GM23248 (cell line): Measurements from ENCODE around the gene RBSN. TPM values are rescaled to one million over a fixed set of nuclear protein-coding genes. Genes with fewer than 3 reads are reported as not detected.
A peak's percentile ranks its signal among the peaks of the same experiment; 100 is the strongest.

Source experiments
- DNase-seq: peaks from one replicate; pipeline ENCODE4 v3.0.0-alpha.2; 2015
- H2AFZ ChIP-seq: fragments of 200-600 bp; sonication (generic); 2 replicates; pipeline ENCODE4 v1.6.1; 2016; ENCODE audit warnings: antibody characterized with exemption
- H3F3A ChIP-seq: fragments of 200-600 bp; sonication (generic); 2 replicates; pipeline ENCODE4 v1.6.1; 2016; ENCODE audit warnings: mild to moderate bottlenecking, antibody characterized with exemption, mixed run types; ENCODE audit not compliant: insufficient read depth
- H3K27ac ChIP-seq: fragments of 200-600 bp; sonication (generic); 2 replicates; pipeline ENCODE4 v1.5.1; 2016; ENCODE audit warnings: mild to moderate bottlenecking
- H3K27me3 ChIP-seq: fragments of 200-600 bp; sonication (generic); replicated peaks from 2 replicates; pipeline ENCODE4 v1.6.1; 2016; ENCODE audit warnings: mild to moderate bottlenecking; ENCODE audit not compliant: insufficient read depth
- H3K36me3 ChIP-seq: fragments of 200-600 bp; sonication (generic); 2 replicates; pipeline ENCODE4 v1.6.1; 2016; ENCODE audit warnings: low read depth, mild to moderate bottlenecking
- H3K4me1 ChIP-seq: fragments of 200-600 bp; sonication (generic); 2 replicates; pipeline ENCODE4 v1.6.1; 2016; ENCODE audit warnings: mild to moderate bottlenecking; ENCODE audit not compliant: insufficient read depth
- H3K4me2 ChIP-seq: fragments of 200-600 bp; sonication (generic); one replicate; pipeline ENCODE4 v1.6.1; 2016; ENCODE audit warnings: mild to moderate bottlenecking; ENCODE audit not compliant: unreplicated experiment
- H3K4me3 ChIP-seq: fragments of 200-600 bp; sonication (generic); 2 replicates; pipeline ENCODE4 v1.5.1; 2016; ENCODE audit warnings: mild to moderate bottlenecking
- H3K79me2 ChIP-seq: fragments of 200-600 bp; sonication (generic); 2 replicates; pipeline ENCODE4 v1.6.1; 2016; ENCODE audit warnings: mild to moderate bottlenecking; ENCODE audit not compliant: insufficient read depth
- H3K9ac ChIP-seq: fragments of 200-600 bp; sonication (generic); 2 replicates; pipeline ENCODE4 v1.6.1; 2016; ENCODE audit warnings: mild to moderate bottlenecking
- H3K9me2 ChIP-seq: fragments of 200-600 bp; sonication (generic); 2 replicates; pipeline ENCODE4 v1.6.1; 2016; ENCODE audit warnings: mixed run types, mild to moderate bottlenecking, moderate library complexity; ENCODE audit not compliant: insufficient read depth
- H3K9me3 ChIP-seq: fragments of 200-600 bp; sonication (generic); one replicate; pipeline ENCODE4 v1.6.1; 2017; ENCODE audit warnings: low read depth
- H4K20me1 ChIP-seq: fragments of 200-600 bp; sonication (generic); 2 replicates; pipeline ENCODE4 v1.6.0; 2016; ENCODE audit not compliant: insufficient read depth
- EZH2 ChIP-seq: fragments of 200-600 bp; sonication (generic); IDR thresholded peaks from 2 replicates; pipeline ENCODE4 v1.6.1; 2018; ENCODE audit warnings: antibody characterized with exemption, mild to moderate bottlenecking; ENCODE audit not compliant: insufficient read depth, poor library complexity, severe bottlenecking
- EZH2phosphoT487 ChIP-seq: fragments of 200-600 bp; sonication (generic); IDR thresholded peaks from 2 replicates; pipeline ENCODE4 v1.6.1; 2018; ENCODE audit warnings: antibody characterized with exemption, moderate library complexity, mild to moderate bottlenecking, low read depth; ENCODE audit not compliant: insufficient read depth
- WGBS, 2 experiments: methylation state at CpG; one replicate each; pipeline ENCODE4 v1.1.6; 2015 to 2017; ENCODE audit warnings: low lambda C conversion rate in 2 of 2, low coverage in 1 of 2; ENCODE audit errors: missing lambda C conversion rate in 2 of 2; 5-methylcytosine and 5-hydroxymethylcytosine counted together
- in situ Hi-C: fragments of 300-500 bp; cut with MboI; formaldehyde crosslinking; loops from 2 replicates; pipeline ENCODE4 v1.15.0; 2020
- polyA plus RNA-seq: library from polyadenylated mRNA; unstranded; fragments of >200 nt; fragmentation: Nextera tagmentation; extraction: Ambion mirVana; gene quantifications from 2 replicates; pipeline ENCODE4 v1.2.1, GENCODE V29; 2016
- total RNA-seq: library from RNA; depleted of rRNA; stranded (reverse); fragments of >200 nt; shearing (Covaris generic); gene quantifications from 2 replicates; pipeline ENCODE4 v1.2.3, GENCODE V29; 2014

Gene RBSN
- total and polyA plus RNA-seq, 2 experiments from 2014 or later, result 21.0 to 23.9 TPM

DNA sequence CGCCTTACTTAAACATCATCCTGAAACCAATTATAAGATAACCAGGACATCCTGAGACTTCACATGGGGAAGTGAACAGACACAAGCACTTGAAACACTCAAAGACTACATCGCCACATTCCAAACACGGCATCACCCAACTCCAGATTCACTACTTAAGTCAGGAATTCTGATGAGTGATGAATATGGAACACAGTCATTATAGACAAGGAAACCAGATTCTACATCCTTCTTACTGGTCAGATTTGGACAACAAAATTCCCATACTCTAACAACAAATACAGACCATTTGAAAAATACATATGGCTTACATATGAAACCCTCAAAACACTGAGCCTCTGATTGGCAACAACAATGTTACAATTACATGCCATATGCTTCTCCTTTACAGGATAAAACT lies 13.1 kb upstream of the RBSN start:
- in situ Hi-C loops, result loop anchor here (10.0 kb wide), 1 partner anchor 303 kb away; no protein-coding TSS in a partner anchor
- no peaks in the 10 kb centered on the region for H3K36me3 ChIP-seq
- no peak overlapping the region for H2AFZ ChIP-seq
- H3K9ac ChIP-seq, result no peak overlapping the region
- no peak overlapping the region for H3K4me2 ChIP-seq
- DNase-seq, result no peak
- no peaks in the 10 kb centered on the region for H3K9me2 ChIP-seq
- TF ChIP-seq EZH2phosphoT487 (no peak), EZH2 (no peak)
- H3F3A ChIP-seq, result no peaks in the 10 kb centered on the region
- no peak overlapping the region for H3K27ac ChIP-seq
- H3K27me3 ChIP-seq, result no peaks in the 10 kb centered on the region; the same call in 1 of the 2 replicates
- WGBS, 2 experiments, result 61 to 64% methylated on average over 3 of the region's 3 CpGs
- H3K79me2 ChIP-seq, result no peaks in the 10 kb centered on the region
- H4K20me1 ChIP-seq, result no peaks in the 10 kb centered on the region
- no peak overlapping the region for H3K4me3 ChIP-seq
- H3K4me1 ChIP-seq, result no peaks in the 10 kb centered on the region
- no peaks in the 10 kb centered on the region for H3K9me3 ChIP-seq

DNA sequence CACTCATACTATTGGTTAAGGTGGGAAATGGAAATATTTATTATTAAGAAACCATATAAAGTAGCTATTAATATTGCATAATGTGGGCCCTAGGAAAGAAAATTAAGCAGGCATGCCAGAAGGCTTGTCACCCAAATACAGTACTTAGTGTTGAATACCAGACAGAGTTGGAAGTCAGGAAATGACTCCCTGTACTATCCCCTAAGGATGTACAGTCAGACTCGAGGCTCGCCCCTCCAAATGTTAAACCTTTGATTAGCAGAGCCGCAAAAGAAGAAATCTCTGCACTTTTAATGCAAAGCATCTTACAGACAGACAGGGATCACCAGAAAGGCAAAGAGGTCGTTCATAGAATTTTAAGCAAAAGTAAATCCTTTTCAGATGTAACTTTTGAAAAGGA lies 11.3 kb upstream of the RBSN start:
- Histone ChIP-seq H3K9me3 (no peaks in the 10 kb centered on the region), H2AFZ (no peak overlapping the region), H3F3A (no peaks in the 10 kb centered on the region), H3K4me1 (no peaks in the 10 kb centered on the region), H3K4me2 (no peak overlapping the region), H3K4me3 (no peak overlapping the region), H3K79me2 (no peaks in the 10 kb centered on the region), H3K36me3 (no peaks in the 10 kb centered on the region), H3K9ac (no peak overlapping the region), H3K27me3 (no peaks in the 10 kb centered on the region; the same call in 1 of the 2 replicates), H3K27ac (no peak overlapping the region), H3K9me2 (no peaks in the 10 kb centered on the region), H4K20me1 (no peaks in the 10 kb centered on the region)
- DNase-seq, result peak; percentile 48
- TF ChIP-seq EZH2, result no peak
- TF ChIP-seq EZH2phosphoT487, result no peak
- in situ Hi-C loops, result loop anchor here (10.0 kb wide), 1 partner anchor 305 kb away; no protein-coding TSS in a partner anchor
- WGBS, 2 experiments, result 43 to 47% methylated on average over 4 of the region's 4 CpGs

- Histone ChIP-seq H3K4me2 (no peak overlapping the region), H3K79me2 (no peaks in the 10 kb centered on the region), H3K9ac (no peak overlapping the region), H3K9me3 (no peaks in the 10 kb centered on the region), H3K4me3 (no peak overlapping the region), H3K9me2 (no peaks in the 10 kb centered on the region), H3K27ac (no peak overlapping the region), H3F3A (no peaks in the 10 kb centered on the region), H4K20me1 (no peaks in the 10 kb centered on the region), H3K36me3 (no peaks in the 10 kb centered on the region), H3K4me1 (no peaks in the 10 kb centered on the region), H2AFZ (no peak overlapping the region), H3K27me3 (no peaks in the 10 kb centered on the region)
- DNase-seq, result no peak
- WGBS, 2 experiments, result 34 to 39% methylated on average over 4 of the region's 4 CpGs
- in situ Hi-C loops, result no loop called here
- TF ChIP-seq EZH2 (no peak), EZH2phosphoT487 (no peak)
Measured at GRCh38 chr3:15108869-15109268, 9.9 kb upstream of the RBSN start.

DNA sequence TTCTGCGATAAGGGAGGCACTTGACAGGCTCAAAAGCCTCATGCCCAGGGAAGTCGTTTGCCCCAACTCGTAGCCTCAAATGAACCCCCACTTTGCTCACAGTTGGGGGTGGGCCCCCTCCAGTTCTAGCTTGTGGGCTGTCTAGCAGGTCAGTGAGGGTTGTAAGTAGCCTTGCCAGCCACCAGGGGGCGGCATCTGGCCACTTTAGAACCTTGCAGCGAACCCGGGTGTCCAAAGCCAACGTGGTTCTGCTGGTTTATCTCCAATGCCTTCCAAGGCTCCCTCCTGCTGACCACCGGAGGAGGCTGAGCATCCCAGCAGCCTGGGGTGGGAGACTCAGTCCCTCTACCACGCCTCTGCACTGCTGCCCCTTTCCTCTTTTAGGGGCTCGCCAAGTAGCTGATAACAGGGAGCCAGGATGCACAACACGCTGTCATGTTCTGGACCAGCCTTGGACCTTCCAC lies 9.2 kb upstream of the RBSN start:
- Histone ChIP-seq H2AFZ (peak overlapping the region; percentile 65; the same call in 1 of the 2 replicates), H3K79me2 (no peaks in the 10 kb centered on the region), H3K4me3 (no peak overlapping the region), H3K9ac (no peak overlapping the region), H3K36me3 (no peaks in the 10 kb centered on the region), H3F3A (0 out of 2 replicates have a peak, but pooled peaks cover 3% of the 10 kb centered on the region), H4K20me1 (no peaks in the 10 kb centered on the region), H3K27me3 (no peaks in the 10 kb centered on the region), H3K4me1 (no peaks in the 10 kb centered on the region), H3K9me2 (no peaks in the 10 kb centered on the region), H3K27ac (no peak overlapping the region), H3K4me2 (peak overlapping the region; percentile 66), H3K9me3 (no peaks in the 10 kb centered on the region)
- DNase-seq, result peak; percentile 85
- 9 to 11% methylated on average over 11 of the region's 11 CpGs for WGBS, 2 experiments
- in situ Hi-C loops, result no loop called here
- TF ChIP-seq EZH2 (no peak), EZH2phosphoT487 (no peak)
